Fibroblast of lung (primary cell): Measurements from ENCODE around the gene CNPY2. TPM values are rescaled to one million over a fixed set of nuclear protein-coding genes. Genes with fewer than 3 reads are reported as not detected.

ENCODE experiments used
- DNase-seq, 2 donors: peaks; one replicate each; pipeline versions ENCODE4 v3.0.0 to v3.0.0-alpha.2; 2010; ENCODE audit warnings: low read depth in 2 of 2
- H2AFZ ChIP-seq: 2 replicates; pipeline ENCODE4 v1.5.1; 2012; ENCODE audit warnings: low read length, control low read depth, inconsistent platforms
- H3K27ac ChIP-seq: 2 replicates; pipeline ENCODE4 v1.5.1; 2011; ENCODE audit warnings: low read length, control low read depth; ENCODE audit not compliant: insufficient read depth
- H3K27me3 ChIP-seq: 2 replicates; pipeline ENCODE4 v1.5.1; 2011; ENCODE audit warnings: mild to moderate bottlenecking, low read length; ENCODE audit not compliant: control insufficient read depth, insufficient read depth
- H3K36me3 ChIP-seq: 2 replicates; pipeline ENCODE4 v1.5.1; 2011; ENCODE audit warnings: low read length; ENCODE audit not compliant: control insufficient read depth, insufficient read depth
- H3K4me1 ChIP-seq: 2 replicates; pipeline ENCODE4 v1.5.1; 2011; ENCODE audit warnings: low read length; ENCODE audit not compliant: control insufficient read depth, insufficient read depth; ENCODE audit errors: extremely low read depth
- H3K4me2 ChIP-seq: 2 replicates; pipeline ENCODE4 v1.5.1; 2011; ENCODE audit warnings: low read length, control low read depth; ENCODE audit not compliant: insufficient read depth; ENCODE audit errors: extremely low read depth
- H3K4me3 ChIP-seq, 4 experiments: fragments of 200-600 bp in 1 of 4; sonication (generic) in 1 of 4; replicated peaks in 1 of 4; 2 replicates each; pipeline ENCODE4 v1.5.1; 2011 to 2016; ENCODE audit warnings: low read length in 4 of 4, low read depth in 3 of 4, mild to moderate bottlenecking in 3 of 4, control low read depth in 2 of 4, inconsistent platforms in 1 of 4, mixed read lengths in 1 of 4; ENCODE audit not compliant: insufficient read depth in 1 of 4; ENCODE audit errors: control extremely low read depth in 1 of 4
- H3K79me2 ChIP-seq: 2 replicates; pipeline ENCODE4 v1.5.1; 2012; ENCODE audit warnings: mild to moderate bottlenecking, low read length, inconsistent platforms; ENCODE audit not compliant: control insufficient read depth, insufficient read depth
- H3K9ac ChIP-seq: 2 replicates; pipeline ENCODE4 v1.5.1; 2011; ENCODE audit warnings: mild to moderate bottlenecking, low read length, control low read depth; ENCODE audit not compliant: insufficient read depth
- H3K9me3 ChIP-seq: 2 replicates; pipeline ENCODE4 v1.5.1; 2012; ENCODE audit warnings: low read depth, low read length; ENCODE audit not compliant: control insufficient read depth, insufficient read depth
- H4K20me1 ChIP-seq: 2 replicates; pipeline ENCODE4 v1.5.1; 2011; ENCODE audit warnings: low read length; ENCODE audit not compliant: control insufficient read depth, insufficient read depth; ENCODE audit errors: extremely low read depth
- EZH2 ChIP-seq: IDR thresholded peaks from 2 replicates; pipeline ENCODE4 v1.5.1; 2012; ENCODE audit warnings: low read length, control low read depth, mild to moderate bottlenecking; ENCODE audit errors: missing control alignments
- polyA plus RNA-seq, 2 donors: library from polyadenylated mRNA; depleted of rRNA in 1 of 2; stranded (reverse) in 1 of 2; unstranded in 1 of 2; fragments of >200 nt; gene quantifications; 2 replicates each; pipeline ENCODE4 v1.2.1, GENCODE V29; 2011 to 2012; ENCODE audit warnings: missing spikeins in 1 of 2
- total RNA-seq: library from RNA; depleted of rRNA; stranded (reverse); fragments of >200 nt; gene quantifications from 2 replicates; pipeline ENCODE4 v1.2.1, GENCODE V29; 2014
- TF ChIP-seq, protein P1 (sequence below), 2 donors: IDR thresholded peaks in 1 of 2; conservative IDR thresholded peaks in 1 of 2; 1 replicate in 1 of 2; 2 replicates in 1 of 2; pipeline ENCODE4 v1.5.1; 2011 to 2012; ENCODE audit warnings: low read length in 2 of 2, control low read depth in 1 of 2, inconsistent platforms in 1 of 2, low read depth in 1 of 2, mild to moderate bottlenecking in 1 of 2

Gene CNPY2
- total and polyA plus RNA-seq, 2 donors (not counting 1 experiment from before 2014, with no cell fraction given), result 48.2 to 124 TPM

DNA sequence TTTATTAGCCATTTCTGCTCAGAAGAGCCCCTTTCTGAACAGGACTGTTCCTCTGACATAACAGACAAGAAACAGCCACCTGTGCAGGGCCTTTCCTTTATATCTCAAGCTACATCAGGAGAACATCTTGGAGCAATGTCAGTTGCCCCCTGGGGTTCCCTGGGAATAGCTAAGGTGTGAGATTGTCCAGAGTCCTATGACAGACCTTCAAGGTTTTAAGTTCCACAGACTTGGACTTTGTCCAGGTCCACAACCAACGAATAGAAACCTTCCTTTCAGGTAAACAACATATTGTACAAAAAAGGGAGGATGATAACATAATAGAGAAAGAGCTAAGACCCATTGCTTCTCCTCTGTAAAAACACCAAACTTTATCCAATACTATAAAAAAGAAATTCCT lies 25.8 kb upstream of the CNPY2 start:
- peaks cover 9% of the 10 kb centered on the region for H3K36me3 ChIP-seq
- H3K4me2 ChIP-seq, result no peak overlapping the region
- no peak for DNase-seq
- no peak for TF ChIP-seq EZH2
- TF ChIP-seq, protein P1, sequence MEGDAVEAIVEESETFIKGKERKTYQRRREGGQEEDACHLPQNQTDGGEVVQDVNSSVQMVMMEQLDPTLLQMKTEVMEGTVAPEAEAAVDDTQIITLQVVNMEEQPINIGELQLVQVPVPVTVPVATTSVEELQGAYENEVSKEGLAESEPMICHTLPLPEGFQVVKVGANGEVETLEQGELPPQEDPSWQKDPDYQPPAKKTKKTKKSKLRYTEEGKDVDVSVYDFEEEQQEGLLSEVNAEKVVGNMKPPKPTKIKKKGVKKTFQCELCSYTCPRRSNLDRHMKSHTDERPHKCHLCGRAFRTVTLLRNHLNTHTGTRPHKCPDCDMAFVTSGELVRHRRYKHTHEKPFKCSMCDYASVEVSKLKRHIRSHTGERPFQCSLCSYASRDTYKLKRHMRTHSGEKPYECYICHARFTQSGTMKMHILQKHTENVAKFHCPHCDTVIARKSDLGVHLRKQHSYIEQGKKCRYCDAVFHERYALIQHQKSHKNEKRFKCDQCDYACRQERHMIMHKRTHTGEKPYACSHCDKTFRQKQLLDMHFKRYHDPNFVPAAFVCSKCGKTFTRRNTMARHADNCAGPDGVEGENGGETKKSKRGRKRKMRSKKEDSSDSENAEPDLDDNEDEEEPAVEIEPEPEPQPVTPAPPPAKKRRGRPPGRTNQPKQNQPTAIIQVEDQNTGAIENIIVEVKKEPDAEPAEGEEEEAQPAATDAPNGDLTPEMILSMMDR (conservative IDR thresholded peaks at IDR 0.05 in 1 of 2, IDR thresholded peaks at IDR 0.05 in 1 of 2; ENCODE audit: low read depth in 1 of 2, low read length in 2 of 2), result no peak
- no peaks in the 10 kb centered on the region for H4K20me1 ChIP-seq
- no peak overlapping the region for H3K9ac ChIP-seq
- H3K79me2 ChIP-seq, result no peaks in the 10 kb centered on the region
- H2AFZ ChIP-seq, result no peak overlapping the region
- no peaks in the 10 kb centered on the region for H3K4me1 ChIP-seq
- no peak overlapping the region for H3K4me3 ChIP-seq
- no peaks in the 10 kb centered on the region for H3K27me3 ChIP-seq
- no peak overlapping the region for H3K27ac ChIP-seq
- no peaks in the 10 kb centered on the region for H3K9me3 ChIP-seq

DNA sequence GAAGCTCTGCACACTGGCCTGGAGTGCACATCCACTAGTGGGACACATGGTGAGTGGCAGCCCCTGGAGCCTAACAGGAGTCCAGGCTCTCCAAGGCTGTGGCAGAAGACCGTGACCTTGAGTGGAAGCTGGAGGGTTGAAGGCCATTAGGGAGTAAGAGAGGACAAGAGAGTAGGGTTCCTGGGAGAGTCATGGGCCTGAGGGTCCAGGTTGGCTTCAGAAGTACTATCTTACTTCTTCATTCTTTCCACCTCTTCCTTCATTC lies 23.3 kb upstream of the CNPY2 start:
- Histone ChIP-seq H4K20me1 (no peaks in the 10 kb centered on the region), H3K4me1 (peaks cover 4% of the 10 kb centered on the region), H3K4me2 (no peak overlapping the region), H2AFZ (no peak overlapping the region), H3K9me3 (no peaks in the 10 kb centered on the region), H3K79me2 (no peaks in the 10 kb centered on the region), H3K36me3 (peaks cover 9% of the 10 kb centered on the region), H3K27me3 (no peaks in the 10 kb centered on the region), H3K9ac (no peak overlapping the region), H3K4me3 (no peak overlapping the region), H3K27ac (no peak overlapping the region)
- TF ChIP-seq, protein P1 (conservative IDR thresholded peaks at IDR 0.05 in 1 of 2, IDR thresholded peaks at IDR 0.05 in 1 of 2; ENCODE audit: low read depth in 1 of 2, low read length in 2 of 2), result no peak
- TF ChIP-seq EZH2, result no peak
- no peak for DNase-seq

DNA sequence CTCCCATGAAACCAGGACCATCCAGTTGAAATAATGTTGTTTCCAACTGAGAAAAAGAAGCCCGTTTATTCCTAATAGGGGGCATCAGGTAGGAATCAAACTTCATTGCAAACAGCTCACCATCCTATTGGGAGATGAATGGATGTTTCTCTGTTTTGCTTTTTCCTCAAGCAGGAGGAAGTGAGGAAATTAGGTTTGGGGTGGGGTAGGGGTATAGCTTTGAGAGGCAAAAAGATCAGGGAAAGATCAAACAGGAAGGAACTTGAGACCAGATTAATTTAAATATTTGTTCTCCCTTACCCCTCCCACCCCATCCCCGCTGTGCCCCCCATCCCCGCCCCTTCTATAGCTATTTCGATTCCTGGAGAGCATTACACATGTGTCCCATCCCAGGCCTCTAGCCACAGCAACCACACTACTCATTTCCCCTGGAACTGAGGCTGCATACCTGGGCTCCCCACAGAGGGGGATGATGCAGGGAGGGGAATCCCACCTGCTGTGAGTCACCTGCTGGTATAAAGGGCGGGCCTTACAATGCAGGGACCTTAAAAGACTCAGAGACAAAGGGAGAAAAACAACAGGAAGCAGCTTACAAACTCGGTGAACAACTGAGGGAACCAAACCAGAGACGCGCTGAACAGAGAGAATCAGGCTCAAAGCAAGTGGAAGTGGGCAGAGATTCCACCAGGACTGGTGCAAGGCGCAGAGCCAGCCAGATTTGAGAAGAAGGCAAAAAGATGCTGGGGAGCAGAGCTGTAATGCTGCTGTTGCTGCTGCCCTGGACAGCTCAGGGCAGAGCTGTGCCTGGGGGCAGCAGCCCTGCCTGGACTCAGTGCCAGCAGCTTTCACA lies 22.7 kb upstream of the CNPY2 start, which contains the start of gene IL23A:
Gene IL23A (plus strand): TSS at position 577 of the 850 bp plus-strand sequence. CDS start 161 bp downstream, at position 738.
- Histone ChIP-seq H3K27me3 (no peaks in the 10 kb centered on the region), H3K79me2 (no peaks in the 10 kb centered on the region), H4K20me1 (no peaks in the 10 kb centered on the region), H3K27ac (no peak within 1 kb of the TSS), H3K4me1 (peaks cover 4% of the 10 kb centered on the region), H3K36me3 (peaks cover 7% of the 10 kb centered on the region), H3K9me3 (no peaks in the 10 kb centered on the region), H2AFZ (no peak within 1 kb of the TSS), H3K9ac (no peak within 1 kb of the TSS), H3K4me2 (no peak within 1 kb of the TSS), H3K4me3 (no peak within 1 kb of the TSS)
- peak in 1 of 2 donors; percentile 69 for DNase-seq
- TF ChIP-seq, protein P1 (conservative IDR thresholded peaks at IDR 0.05 in 1 of 2, IDR thresholded peaks at IDR 0.05 in 1 of 2; ENCODE audit: low read depth in 1 of 2, low read length in 2 of 2), result no peak
- TF ChIP-seq EZH2, result no peak
